HG03060 (cell line): Measurements from ENCODE around the gene GGACT.

ENCODE experiments used
- ATAC-seq: cut with Tn5 transposase; IDR thresholded peaks from one replicate; pipeline ENCODE4 v1.9.1; 2021; ENCODE audit warnings: low read depth, moderate number of reproducible peaks; ENCODE audit not compliant: unreplicated experiment

GGACT gene

GRCh38 chr13:100490692-100491091 is 97.9 kb downstream of the GGACT start:
- ATAC-seq: no peak

- no peak for ATAC-seq
Measured at GRCh38 chr13:100485265-100485664, 103.3 kb downstream of the GGACT start.

GRCh38 chr13:100484702-100485101 is 103.9 kb downstream of the GGACT start:
- no peak for ATAC-seq

- ATAC-seq: no peak
Measured at GRCh38 chr13:100483841-100484381, 104.7 kb downstream of the GGACT start.

GRCh38 chr13:100483139-100483538 is 105.5 kb downstream of the GGACT start:
- no peak for ATAC-seq

GRCh38 chr13:100480676-100481075 is 107.9 kb downstream of the GGACT start:
- no peak for ATAC-seq
